GM19372 (cell line): Measurements from ENCODE around the gene SIRT4.

ENCODE experiments used
- ATAC-seq: cut with Tn5 transposase; IDR thresholded peaks from one replicate; pipeline ENCODE4 v1.9.1; 2021; ENCODE audit warnings: mild to moderate bottlenecking, low read depth, moderate library complexity; ENCODE audit not compliant: unreplicated experiment

The SIRT4 gene

GRCh38 chr12:120278137-120279069 is 23.7 kb upstream of the SIRT4 start:
- no peak for ATAC-seq

GRCh38 chr12:120283318-120283717 is 18.8 kb upstream of the SIRT4 start:
- no peak for ATAC-seq

DNA sequence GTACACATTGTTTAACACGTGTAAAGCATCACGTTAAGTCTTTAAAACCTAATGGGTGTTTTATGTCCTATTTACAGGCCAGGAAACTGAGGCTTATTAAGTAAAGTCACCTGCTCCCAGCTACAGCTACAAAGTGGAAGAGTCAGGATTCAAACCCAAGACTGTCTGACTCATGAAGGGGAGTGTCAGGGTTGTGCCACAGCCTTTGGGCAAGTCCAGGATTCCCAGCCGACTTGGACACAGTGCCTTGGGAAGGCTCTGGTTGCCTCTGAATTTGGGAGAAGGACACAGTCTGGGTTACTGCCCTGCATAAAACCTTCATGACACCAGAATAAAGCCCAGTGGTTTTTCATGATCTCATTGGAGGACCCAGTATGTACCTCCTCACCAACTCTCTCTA is 17.7 kb upstream of the SIRT4 start:
- ATAC-seq: no peak

DNA sequence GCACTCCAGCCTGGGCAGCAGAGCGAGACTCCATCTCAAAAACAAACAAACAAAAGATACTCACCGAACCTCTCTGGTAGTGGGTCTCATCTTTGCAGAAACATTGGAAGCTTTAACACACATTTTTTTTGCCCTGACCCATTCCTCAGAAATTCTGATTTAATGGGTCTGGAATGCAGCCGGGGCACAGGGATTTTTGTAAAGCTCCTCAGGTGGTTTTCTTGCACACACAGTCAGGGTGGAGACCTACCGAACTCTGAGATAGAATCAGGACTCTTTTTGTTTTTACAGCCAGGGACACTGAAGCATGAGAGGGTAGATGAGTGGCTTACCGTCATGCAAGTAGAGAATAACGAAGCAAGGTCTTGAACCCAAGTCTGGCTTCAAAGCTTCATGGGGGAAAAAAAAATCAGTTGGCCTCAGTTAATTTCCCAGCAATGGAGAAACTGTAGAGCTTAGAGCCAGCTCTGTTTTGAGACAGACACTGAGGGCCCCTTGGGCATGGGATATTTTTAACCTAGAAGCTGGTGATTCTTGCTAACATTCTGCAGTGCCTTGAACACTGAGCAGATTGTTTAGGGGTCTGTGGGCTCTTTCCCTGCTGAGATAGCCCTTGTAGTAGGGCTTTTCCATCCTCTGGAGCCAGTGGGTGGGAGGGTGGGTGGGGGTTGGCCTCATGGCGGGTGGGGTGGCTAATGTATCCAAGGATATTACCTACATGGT is 15.2 kb upstream of the SIRT4 start:
- no peak for ATAC-seq

DNA sequence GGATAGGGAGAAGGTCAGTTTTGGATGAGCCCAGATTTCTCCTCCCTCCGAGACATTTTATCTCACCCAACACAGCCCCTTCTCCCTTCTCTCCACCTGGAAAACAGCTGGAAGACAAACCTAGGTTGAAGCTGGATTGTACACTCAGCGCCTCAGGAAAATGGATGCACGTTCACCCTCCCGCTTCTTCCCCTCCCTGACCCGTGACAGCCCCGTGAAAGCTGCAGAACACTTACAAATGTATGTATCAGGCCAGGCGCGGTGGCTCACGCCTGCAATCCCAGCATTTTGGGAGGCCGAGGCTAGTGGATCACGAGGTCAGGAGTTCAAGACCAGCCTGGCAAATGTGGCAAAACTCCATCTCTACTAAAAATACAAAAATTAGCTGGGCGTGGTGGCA is 14.6 kb upstream of the SIRT4 start:
- no peak for ATAC-seq

GRCh38 chr12:120290609-120291305 is 11.4 kb upstream of the SIRT4 start:
- no peak for ATAC-seq

- peak; percentile 9 for ATAC-seq
Measured at GRCh38 chr12:120292411-120292660, 9.8 kb upstream of the SIRT4 start.

- ATAC-seq: peak; percentile 47
Measured at GRCh38 chr12:120292661-120293531, 9.2 kb upstream of the SIRT4 start, which contains the start of gene RNU4-1. RNU4-1 (minus strand) TSS chr12:120293237.

GRCh38 chr12:120314220-120314619 is 12.1 kb downstream of the SIRT4 start:
- no peak for ATAC-seq

GRCh38 chr12:120316798-120317223 is 14.7 kb downstream of the SIRT4 start:
- no peak for ATAC-seq

DNA sequence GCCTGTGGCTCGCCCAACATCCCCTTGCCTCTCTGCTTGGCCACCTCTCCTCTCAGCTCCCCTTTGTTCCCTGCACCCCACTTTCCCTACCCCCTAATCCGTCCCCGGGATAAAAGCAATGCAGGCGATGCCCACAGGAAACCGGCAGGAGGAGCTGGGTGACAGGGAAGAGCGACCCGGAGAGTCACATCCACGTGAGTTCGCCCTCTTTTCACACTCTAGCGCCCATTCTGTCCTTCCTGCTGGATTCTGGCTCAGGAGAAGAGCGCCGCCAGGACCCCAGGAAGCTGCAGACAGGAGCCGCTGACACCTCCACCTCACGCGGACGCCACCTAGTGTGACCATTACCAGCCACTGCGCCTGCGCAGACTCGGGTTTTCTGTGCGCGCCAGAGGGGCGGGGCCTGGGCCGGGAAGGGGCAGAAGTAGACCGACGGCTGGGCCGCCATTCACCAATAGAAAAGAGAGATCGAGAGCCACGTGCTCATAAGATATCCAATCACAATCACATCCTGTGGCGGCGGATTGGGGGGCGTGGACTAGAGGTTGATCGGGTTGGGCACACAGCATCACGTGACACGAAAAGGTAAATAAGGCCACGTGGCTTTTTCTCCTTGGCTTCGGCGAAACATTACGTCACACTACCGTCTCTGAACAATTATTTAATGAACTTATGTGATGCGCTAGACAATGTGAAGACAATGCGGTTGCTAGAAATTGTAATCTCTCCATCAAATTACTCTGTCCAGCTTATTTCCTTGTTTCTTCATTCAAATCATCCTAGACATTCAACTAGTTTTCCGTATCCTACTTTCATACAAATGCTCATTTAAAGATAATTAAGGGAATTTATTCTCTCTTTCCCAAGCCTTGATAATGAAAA is 15.3 kb downstream of the SIRT4 start:
- ATAC-seq: peak; percentile 99

GRCh38 chr12:120321382-120322202 is 19.5 kb downstream of the SIRT4 start:
- no peak for ATAC-seq

- ATAC-seq: no peak
Measured at GRCh38 chr12:120323772-120324171, 21.7 kb downstream of the SIRT4 start.

- no peak for ATAC-seq
Measured at GRCh38 chr12:120324841-120325417, 22.8 kb downstream of the SIRT4 start.

GRCh38 chr12:120327593-120327992 is 25.5 kb downstream of the SIRT4 start, which contains the start of gene PLA2G1B:
PLA2G1B (minus strand) TSS chr12:120327779; CDS start chr12:120327753, 26 bp downstream.
- ATAC-seq: no peak

DNA sequence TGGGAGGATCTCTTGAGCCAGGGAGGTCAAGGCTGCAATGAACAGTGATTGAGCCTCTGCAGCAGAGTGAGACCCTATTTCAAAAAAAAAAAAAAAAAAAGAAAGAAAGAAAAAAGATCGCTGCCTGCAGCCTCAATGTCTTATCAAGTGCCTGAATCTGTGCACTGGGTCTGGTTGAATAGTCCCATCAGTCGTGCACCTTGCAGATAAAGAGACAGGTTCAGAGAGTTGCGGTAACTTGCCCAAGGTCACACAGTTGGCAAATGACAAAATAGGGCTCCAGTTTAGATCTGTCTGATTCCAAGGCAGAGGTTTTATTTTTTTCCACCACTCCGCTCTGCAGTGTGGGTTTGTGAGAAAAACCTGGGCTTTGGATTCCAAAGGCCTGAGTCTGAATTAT is 26.1 kb downstream of the SIRT4 start:
- no peak for ATAC-seq

DNA sequence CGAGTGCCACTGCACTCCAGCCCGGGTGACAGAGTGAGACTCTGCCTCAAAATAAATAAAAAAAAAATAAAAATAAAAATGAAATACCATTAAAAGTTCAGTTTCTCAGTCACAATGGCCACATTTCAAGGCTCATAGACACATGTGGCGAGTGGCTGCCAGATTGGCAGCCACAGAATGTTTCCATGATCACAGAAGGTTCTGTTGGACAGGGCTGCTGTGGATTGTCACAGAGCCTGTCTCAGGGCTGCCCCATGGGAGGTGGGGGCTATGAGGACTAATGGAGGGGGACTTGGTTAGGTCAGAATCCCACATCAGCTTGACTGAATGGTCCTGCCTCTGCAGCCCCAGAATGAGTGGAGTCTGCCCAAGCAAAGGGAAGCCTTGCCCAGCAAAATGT is 29.3 kb downstream of the SIRT4 start:
- ATAC-seq: no peak

- no peak for ATAC-seq
Measured at GRCh38 chr12:120332041-120332440, 29.9 kb downstream of the SIRT4 start.
